HG03280 (cell line): ENCODE data around the gene CDC5L.
"Not testable (repeated sequence)": the region's sequence is repeated elsewhere in the genome, so short reads cannot be mapped to it uniquely, and the experiment has no call there.

Experiments
- ATAC-seq: cut with Tn5 transposase; IDR thresholded peaks from one replicate; pipeline ENCODE4 v1.9.1; 2021; ENCODE audit warnings: mild to moderate bottlenecking, moderate library complexity; ENCODE audit not compliant: unreplicated experiment

Gene CDC5L

DNA sequence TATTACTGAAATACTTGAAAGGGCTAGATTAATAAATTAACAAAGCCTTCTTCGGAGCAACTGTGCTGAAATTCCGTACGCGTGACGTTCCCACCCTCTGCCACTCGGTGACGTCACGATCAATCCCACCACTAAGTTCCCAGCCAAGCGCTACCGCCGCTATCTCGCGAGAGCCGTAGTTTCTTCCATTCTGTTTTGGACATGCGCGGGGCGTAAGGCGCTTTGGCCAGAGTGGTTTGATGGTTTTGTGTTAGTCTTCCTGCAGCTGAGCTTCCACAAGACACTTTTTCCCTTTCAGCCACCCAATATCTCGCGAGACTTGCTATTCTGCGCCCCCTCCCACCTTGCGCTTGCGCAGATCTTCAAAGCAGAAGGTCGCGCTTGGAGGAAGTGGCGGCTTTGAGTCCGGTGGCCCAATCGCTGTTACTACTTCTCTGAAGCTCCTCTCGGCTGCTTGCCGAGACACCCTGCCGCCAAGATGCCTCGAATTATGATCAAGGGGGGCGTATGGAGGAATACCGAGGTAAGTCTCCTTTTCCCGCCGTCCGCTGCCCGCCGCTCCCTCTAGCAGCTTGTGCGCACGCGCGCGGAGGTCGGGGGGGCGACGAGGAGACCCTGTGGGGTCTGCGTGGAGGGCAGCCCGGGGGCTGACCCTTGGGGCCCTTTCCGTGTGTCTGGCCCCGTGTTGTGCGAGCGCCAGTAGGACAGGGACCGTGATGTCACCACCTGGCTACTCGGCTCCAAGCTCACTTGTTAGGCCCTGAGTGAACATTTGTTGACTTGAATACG is at the start of gene CDC5L:
Gene CDC5L, plus strand, starts transcription at position 361 of the 789 bp plus-strand sequence. Its CDS starts 118 bp downstream, at position 479.
- ATAC-seq, result peak; percentile 91

DNA sequence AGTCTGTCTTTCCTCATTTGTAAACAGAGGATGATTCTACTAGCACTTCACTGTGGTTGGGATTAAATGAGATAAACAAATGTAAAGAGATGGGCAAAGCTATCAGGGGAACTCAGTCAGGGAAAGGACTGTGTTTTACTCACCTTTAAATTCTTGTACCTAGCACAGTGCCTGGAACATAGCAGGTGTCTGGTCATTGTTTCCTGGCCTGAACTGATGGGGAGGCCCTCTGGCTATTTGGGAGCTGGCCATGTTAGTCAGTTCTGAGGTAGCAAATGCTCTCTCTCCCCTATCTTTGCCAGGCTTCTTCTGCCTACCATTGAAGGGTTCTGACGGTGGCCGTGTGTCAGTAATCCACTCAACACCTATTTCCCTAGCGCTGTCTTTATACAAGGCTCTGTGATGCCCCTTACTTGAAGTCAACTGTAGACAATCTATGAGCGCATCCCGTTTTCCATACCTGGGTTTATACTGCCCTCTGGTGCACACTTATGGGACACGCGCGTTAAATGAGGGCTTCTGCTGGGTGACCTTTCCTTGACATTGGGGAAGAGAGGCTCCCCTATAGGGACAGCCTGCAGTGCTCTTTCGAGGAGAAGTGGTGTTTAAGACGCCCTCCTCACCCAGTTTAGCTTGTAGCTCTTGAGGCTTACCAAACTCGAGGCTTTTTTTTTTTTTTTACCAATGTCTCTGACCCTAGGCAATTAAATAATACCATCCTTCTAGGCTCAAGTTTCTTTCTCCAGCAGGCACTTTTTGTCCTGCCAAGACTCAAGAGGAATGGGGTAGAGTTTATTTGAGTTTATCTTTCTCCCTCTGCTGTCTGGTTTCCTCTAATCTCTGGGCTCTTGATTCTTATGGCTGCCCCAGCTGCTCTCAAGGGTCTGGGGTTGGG is 49.0 kb upstream of the CDC5L start:
- ATAC-seq, result no peak

DNA sequence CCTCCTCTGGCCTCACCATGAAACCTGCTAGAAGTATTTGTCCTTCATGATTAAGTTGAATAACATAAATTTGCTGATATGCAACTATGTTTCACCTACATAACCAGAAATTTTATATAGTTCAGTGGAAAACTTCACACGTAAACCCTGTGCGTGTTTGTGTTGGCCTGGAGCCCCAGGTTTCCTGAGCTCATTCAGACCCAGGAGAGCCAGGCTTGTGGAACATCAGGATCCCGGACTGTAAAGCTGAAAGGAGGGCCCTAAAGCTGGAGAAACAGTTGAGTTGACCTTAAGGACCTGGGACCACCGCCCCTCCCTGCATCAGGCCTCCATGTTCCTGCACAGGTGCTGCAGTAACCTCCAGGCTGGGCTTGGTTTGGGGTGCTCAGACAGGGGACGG is 48.2 kb upstream of the CDC5L start:
- ATAC-seq, result no peak

- no peak for ATAC-seq
Observed at GRCh38 chr6:44339763-44340625, 47.5 kb upstream of the CDC5L start.

DNA sequence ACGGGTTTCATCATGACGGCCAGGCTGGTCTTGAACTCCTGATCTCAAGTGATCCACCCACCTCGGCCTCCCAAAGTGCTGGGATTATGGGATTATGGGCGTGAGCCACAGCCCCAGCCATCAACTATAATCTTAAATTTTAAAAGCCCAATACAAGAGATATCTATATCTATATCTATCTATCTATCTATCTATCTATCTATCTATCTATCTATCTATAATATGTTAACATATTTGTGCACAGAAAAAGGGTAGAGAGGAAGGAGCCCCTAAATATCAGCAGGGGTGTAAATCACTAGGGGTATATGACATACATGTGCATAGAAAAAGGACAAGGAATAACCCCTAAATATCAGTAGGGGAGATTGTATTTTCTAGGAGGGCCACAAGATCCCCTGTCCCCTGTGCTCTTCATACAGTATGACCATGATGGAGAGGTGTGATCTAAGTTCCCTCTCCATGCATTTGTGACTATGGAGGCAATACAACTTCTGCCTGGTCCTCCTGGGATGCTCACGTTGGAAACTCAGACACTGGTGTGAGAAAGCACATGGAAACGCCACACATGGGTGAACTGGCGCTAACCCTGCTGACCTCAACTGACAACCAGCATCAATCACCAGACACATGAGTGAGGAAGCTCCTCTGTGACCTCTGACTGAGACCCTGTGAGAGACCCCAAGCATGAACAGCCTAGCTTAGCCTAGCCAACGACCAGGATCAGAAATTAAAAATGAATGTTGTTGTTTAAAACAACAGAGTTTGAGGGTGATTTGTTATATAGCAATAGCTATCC is 46.2 kb upstream of the CDC5L start:
- no peak for ATAC-seq

- ATAC-seq, result no peak
Observed at GRCh38 chr6:44342052-44342451, 45.5 kb upstream of the CDC5L start.

DNA sequence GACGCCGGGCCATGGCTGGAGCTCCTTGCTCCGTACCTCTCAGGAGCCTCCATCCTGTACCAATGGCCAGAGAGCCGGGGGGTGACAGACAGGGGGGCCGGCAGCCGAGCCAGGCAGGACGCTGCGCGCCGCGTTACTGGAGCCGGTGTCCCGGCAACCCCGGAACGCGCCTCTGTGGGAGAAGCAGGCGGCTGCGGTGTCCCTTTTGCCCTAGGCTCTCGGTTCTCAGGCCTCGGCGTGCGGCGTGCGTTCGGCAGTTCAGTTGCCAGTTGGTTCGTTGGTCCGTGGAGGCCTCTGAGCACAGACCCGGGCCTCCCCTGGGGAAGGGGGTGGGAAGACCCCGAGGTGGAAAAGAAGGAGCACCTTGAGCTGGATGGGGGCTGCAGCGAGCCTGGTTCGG is 45.0 kb upstream of the CDC5L start, which contains the start of gene SPATS1:
Gene SPATS1, plus strand, starts transcription at position 162 of the 400 bp plus-strand sequence. CDS start 446 bp downstream, outside the sequence.
- ATAC-seq, result no peak

DNA sequence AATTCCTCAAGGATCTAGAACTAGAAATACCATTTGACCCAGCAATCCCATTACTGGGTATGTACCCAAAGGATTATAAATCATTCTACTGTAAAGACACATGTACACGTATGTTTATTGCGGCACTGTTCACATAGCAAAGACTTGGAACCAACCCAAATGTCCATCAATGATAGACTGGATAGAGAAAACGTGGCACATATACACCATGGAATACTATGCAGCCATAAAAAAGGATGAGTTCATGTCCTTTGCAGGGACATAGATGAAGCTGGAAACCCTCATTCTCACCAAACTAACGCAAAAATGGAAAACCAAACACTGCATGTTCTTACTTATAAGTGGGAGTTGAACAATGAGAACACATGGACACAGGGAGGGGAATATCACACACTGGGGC is 40.7 kb upstream of the CDC5L start:
- not testable (repeated sequence) for ATAC-seq

DNA sequence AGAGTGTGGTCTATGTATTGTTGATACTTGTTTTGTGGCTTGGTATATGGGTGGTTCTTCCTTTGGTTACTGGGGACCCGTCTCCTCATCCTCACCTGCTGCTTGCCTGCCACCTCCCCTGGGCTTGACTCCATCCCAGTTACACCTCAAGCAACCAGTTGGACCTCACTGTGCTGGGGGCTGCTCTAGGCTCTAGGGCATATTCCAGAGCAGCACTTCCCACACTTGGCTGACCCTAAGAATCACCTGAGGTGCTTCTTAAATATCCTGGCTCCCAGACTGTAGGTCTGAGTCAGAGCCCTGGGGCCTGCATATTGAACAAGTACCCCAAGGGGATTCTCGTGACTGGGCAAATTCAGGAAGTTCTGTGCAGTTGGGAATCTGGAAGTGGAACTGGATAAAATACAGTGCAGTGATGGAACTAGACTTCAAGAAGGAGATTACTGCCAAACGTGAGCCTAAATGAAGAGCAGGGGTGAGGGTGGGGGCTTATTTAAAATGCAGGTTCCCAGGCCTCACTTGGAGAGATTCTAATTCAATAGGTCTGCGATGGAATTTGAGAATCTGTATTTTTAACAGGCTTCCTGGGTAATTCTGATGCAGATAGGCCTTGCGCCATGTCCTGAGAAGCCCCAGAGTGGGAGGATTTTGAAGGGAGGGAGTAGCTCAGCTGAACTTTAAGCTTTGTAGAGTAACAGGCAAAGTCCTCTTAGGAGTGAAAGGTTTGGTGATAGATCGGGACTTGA is 37.4 kb upstream of the CDC5L start:
- ATAC-seq, result no peak

DNA sequence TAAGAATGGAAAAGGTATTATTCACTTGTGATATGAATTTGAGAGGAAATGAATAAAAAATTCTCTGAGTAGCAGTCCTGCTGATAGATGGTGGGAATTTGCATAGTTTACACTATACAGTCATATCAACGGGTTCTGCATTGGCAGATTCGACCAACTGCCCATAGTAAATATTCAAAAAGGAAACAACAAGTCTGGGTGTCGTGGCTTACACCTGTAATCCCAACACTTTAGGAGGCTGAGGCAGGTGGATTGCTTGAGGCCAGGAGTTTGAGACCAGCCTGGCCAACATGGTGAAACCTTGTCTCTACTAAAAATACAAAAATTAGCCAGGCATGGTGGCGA is 36.9 kb upstream of the CDC5L start:
- ATAC-seq, result not testable (repeated sequence)

DNA sequence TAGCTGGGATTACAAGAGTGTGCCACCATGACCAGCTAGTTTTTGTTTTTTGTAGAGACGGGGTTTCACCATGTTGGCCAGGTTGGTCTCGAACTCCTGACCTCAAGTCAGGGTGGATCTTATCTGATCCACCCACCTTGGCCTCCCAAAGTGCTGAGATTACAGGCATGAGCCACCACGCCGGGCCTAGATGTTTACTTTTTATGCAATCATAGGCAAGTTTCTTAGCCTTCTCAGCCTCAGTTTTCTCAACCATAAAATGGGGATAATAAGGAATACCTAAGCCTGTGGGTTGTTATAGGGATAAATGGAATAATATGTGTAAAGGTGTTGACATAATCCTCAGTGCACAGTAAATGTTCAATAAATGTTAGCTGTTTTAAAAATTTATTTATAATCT is 35.2 kb upstream of the CDC5L start:
- ATAC-seq, result no peak

GRCh38 chr6:44353336-44353735 is 34.2 kb upstream of the CDC5L start:
- no peak for ATAC-seq

- no peak for ATAC-seq
Observed at GRCh38 chr6:44355640-44356039, 31.9 kb upstream of the CDC5L start.

DNA sequence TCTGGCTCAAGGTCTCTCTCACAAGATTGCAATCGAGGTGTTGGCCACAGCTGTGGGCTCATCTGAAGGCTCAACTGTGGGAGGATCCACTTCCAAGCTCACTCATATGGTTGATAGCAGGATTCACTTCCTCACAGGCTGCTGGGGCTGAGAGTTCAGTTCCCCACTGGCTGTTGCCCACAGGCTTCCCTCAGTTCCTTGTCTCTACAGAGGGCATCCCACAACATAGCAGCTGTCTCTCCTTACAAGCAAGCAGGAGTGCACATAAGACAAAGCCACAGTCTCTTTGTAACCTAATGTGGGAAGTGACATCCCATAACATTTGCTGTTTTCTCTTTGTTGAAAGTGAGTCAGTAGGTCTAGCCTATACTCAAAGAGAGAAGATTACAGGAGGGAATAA is 31.0 kb upstream of the CDC5L start:
- no peak for ATAC-seq

DNA sequence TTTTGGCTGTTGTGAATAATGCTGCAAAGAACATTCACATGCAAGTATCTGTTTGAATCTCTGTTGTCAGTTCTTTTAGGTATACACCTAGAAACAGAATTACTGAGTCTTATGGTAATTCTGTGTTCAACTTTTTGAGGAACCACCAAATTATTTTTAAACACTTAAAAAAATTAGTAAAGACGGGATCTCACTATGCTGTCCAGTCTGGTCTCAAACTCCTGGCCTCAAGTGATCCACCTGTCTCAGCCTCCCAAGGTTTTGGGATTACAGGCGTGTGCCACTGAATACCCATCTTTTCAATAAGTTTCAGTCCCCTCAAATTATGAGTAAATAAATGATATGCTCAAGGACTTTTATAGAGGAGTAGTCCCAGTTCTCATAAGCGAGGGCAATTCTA is 27.5 kb upstream of the CDC5L start:
- ATAC-seq, result no peak

- ATAC-seq, result no peak
Observed at GRCh38 chr6:44361947-44362346, 25.6 kb upstream of the CDC5L start.

- no peak for ATAC-seq
Observed at GRCh38 chr6:44363377-44363926, 24.1 kb upstream of the CDC5L start.

DNA sequence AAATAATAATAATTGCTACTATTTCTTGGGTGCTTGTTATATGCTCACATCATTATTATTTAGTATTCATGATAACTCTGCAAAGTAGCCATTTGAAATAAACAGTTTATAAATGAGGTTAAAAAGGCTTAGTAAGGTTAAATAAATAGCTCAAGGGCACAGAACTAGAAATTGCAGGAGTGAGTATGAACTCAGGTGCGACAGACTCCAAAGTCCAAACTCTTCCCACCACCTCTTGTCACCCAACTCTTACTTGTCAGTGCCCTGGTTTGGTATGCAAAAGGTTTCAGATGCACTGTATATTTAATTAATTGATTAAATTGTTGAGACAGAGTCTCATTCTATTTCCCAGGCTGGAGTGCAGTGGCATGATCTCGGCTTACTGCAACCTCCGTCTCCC is 20.7 kb upstream of the CDC5L start:
- ATAC-seq, result no peak

- ATAC-seq, result no peak
Observed at GRCh38 chr6:44367681-44368080, 19.8 kb upstream of the CDC5L start.
